ENCODE results near the gene CAPZA2.

GRCh38 chr7:116967983-116968382 lies 105.6 kb downstream of the CAPZA2 start:
- TF ChIP-seq, protein P1, sequence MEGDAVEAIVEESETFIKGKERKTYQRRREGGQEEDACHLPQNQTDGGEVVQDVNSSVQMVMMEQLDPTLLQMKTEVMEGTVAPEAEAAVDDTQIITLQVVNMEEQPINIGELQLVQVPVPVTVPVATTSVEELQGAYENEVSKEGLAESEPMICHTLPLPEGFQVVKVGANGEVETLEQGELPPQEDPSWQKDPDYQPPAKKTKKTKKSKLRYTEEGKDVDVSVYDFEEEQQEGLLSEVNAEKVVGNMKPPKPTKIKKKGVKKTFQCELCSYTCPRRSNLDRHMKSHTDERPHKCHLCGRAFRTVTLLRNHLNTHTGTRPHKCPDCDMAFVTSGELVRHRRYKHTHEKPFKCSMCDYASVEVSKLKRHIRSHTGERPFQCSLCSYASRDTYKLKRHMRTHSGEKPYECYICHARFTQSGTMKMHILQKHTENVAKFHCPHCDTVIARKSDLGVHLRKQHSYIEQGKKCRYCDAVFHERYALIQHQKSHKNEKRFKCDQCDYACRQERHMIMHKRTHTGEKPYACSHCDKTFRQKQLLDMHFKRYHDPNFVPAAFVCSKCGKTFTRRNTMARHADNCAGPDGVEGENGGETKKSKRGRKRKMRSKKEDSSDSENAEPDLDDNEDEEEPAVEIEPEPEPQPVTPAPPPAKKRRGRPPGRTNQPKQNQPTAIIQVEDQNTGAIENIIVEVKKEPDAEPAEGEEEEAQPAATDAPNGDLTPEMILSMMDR (IDR thresholded peaks at IDR 0.05): no peak
- no peak for TF ChIP-seq POLR2A (IDR thresholded peaks at IDR 0.05)

Data from heart left ventricle (tissue), 13 donors.